Panc1 (cell line): ENCODE results near the gene NEK1.
A peak's percentile ranks its signal among the peaks of the same experiment; 100 is the strongest.

Experiments
- CTCF ChIP-seq: fragments of 450-650 bp; IDR thresholded peaks from 2 replicates; pipeline ENCODE4 v1.5.1; 2017; ENCODE audit warnings: mild to moderate bottlenecking
- SIN3A ChIP-seq: IDR thresholded peaks from 2 replicates; pipeline ENCODE4 v1.6.1; 2012; ENCODE audit warnings: low read depth, mild to moderate bottlenecking, low read length, moderate library complexity, borderline replicate concordance; ENCODE audit not compliant: insufficient read depth

GRCh38 chr4:169492436-169493163, 119.8 kb downstream of the NEK1 start:
- peak; percentile 80 for TF ChIP-seq CTCF
- TF ChIP-seq SIN3A, result no peak
